ENCODE data around the gene TCF21. TPM values are rescaled to one million over a fixed set of nuclear protein-coding genes. Genes with fewer than 3 reads are reported as not detected.

Gene TCF21
- polyA plus RNA-seq, 1 donor from 2014 or later = not detected

DNA sequence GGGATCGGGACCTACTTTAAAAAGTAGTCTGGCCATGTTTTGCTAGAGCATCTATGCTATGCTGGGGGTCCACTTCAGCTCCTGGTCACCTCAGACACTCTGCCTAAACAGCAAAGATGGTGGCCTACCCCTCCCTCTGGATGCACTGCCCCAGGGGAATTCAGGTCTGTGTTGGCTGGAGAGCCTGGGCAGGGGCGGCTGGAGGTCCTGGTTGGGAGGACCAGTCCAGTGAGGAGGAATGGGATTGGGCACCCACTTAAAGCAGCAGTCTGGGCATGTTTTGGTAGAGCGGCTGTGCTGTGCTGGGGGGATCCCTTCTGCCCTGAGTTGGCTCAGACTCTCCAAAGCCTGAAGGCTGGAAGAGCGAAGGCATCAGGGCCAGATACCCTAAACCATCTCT is 23.2 kb upstream of the TCF21 start:
- no peak overlapping the region for H3K27ac ChIP-seq (ENCODE audit: low read length)
- no peak overlapping the region for H3K9ac ChIP-seq (ENCODE audit: low read length)
- no peak overlapping the region for H3K4me3 ChIP-seq (ENCODE audit: low read length)
- H3K36me3 ChIP-seq (ENCODE audit: insufficient read depth, low read length) = no peaks in the 10 kb centered on the region
- peaks cover 16% of the 10 kb centered on the region for H3K9me3 ChIP-seq (ENCODE audit: low read length)
- H3K4me2 ChIP-seq (ENCODE audit: low read length) = no peak overlapping the region
- no peaks in the 10 kb centered on the region for H3K79me2 ChIP-seq (replicated peaks; ENCODE audit: insufficient read depth, low read length)
- no peaks in the 10 kb centered on the region for H3K27me3 ChIP-seq (ENCODE audit: insufficient read depth, low read depth, low read length)
- no peak overlapping the region for H2AFZ ChIP-seq (ENCODE audit: low read depth, low read length)
- no peaks in the 10 kb centered on the region for H3K9me2 ChIP-seq (ENCODE audit: insufficient read depth, low read length)
- no peaks in the 10 kb centered on the region for H3F3A ChIP-seq (ENCODE audit: insufficient read depth, low read length, poor library complexity, severe bottlenecking)
- TF ChIP-seq, protein P1, sequence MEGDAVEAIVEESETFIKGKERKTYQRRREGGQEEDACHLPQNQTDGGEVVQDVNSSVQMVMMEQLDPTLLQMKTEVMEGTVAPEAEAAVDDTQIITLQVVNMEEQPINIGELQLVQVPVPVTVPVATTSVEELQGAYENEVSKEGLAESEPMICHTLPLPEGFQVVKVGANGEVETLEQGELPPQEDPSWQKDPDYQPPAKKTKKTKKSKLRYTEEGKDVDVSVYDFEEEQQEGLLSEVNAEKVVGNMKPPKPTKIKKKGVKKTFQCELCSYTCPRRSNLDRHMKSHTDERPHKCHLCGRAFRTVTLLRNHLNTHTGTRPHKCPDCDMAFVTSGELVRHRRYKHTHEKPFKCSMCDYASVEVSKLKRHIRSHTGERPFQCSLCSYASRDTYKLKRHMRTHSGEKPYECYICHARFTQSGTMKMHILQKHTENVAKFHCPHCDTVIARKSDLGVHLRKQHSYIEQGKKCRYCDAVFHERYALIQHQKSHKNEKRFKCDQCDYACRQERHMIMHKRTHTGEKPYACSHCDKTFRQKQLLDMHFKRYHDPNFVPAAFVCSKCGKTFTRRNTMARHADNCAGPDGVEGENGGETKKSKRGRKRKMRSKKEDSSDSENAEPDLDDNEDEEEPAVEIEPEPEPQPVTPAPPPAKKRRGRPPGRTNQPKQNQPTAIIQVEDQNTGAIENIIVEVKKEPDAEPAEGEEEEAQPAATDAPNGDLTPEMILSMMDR (IDR thresholded peaks at IDR 0.05; ENCODE audit: poor library complexity, severe bottlenecking) = no peak
- TF ChIP-seq MXI1 (conservative IDR thresholded peaks at IDR 0.05; ENCODE audit: poor library complexity, severe bottlenecking) (no peak), EP300 (conservative IDR thresholded peaks at IDR 0.05; ENCODE audit: poor library complexity, severe bottlenecking) (no peak), POLR2AphosphoS5 (IDR thresholded peaks at IDR 0.05) (no peak), EZH2 (IDR thresholded peaks at IDR 0.05; ENCODE audit: borderline replicate concordance, insufficient read depth, low read length, poor library complexity, severe bottlenecking) (no peak), SMC3 (conservative IDR thresholded peaks at IDR 0.05; ENCODE audit: poor library complexity) (no peak), RAD21 (conservative IDR thresholded peaks at IDR 0.05) (no peak), TAF1 (IDR thresholded peaks at IDR 0.05; ENCODE audit: low read depth) (no peak)
- TF ChIP-seq, protein P2, sequence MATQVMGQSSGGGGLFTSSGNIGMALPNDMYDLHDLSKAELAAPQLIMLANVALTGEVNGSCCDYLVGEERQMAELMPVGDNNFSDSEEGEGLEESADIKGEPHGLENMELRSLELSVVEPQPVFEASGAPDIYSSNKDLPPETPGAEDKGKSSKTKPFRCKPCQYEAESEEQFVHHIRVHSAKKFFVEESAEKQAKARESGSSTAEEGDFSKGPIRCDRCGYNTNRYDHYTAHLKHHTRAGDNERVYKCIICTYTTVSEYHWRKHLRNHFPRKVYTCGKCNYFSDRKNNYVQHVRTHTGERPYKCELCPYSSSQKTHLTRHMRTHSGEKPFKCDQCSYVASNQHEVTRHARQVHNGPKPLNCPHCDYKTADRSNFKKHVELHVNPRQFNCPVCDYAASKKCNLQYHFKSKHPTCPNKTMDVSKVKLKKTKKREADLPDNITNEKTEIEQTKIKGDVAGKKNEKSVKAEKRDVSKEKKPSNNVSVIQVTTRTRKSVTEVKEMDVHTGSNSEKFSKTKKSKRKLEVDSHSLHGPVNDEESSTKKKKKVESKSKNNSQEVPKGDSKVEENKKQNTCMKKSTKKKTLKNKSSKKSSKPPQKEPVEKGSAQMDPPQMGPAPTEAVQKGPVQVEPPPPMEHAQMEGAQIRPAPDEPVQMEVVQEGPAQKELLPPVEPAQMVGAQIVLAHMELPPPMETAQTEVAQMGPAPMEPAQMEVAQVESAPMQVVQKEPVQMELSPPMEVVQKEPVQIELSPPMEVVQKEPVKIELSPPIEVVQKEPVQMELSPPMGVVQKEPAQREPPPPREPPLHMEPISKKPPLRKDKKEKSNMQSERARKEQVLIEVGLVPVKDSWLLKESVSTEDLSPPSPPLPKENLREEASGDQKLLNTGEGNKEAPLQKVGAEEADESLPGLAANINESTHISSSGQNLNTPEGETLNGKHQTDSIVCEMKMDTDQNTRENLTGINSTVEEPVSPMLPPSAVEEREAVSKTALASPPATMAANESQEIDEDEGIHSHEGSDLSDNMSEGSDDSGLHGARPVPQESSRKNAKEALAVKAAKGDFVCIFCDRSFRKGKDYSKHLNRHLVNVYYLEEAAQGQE (IDR thresholded peaks at IDR 0.05; ENCODE audit: borderline replicate concordance) = no peak
- H4K20me1 ChIP-seq (ENCODE audit: insufficient read depth) = no peaks in the 10 kb centered on the region

DNA sequence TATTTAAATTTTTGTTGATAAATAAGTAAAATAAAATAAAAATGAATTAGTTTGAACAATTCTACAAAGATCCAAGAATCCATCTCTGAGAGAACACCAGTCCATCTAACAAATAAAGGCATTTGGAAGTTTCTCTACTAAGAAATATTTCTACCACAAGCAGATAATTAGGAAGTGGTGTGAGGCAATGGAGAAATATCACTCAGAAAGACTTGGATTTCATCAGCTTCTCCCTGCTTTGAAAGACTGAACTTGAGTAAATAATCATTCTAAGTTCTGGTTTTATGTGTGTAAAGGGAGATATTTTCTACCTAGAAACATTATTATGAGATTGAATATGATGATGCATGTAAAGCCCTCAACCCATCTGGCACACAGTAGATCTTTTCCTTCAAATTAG is 17.8 kb upstream of the TCF21 start:
- H3K9me2 ChIP-seq (ENCODE audit: insufficient read depth, low read length) = no peaks in the 10 kb centered on the region
- TF ChIP-seq SMC3 (conservative IDR thresholded peaks at IDR 0.05; ENCODE audit: poor library complexity) = no peak
- H3K9ac ChIP-seq (ENCODE audit: low read length) = no peak overlapping the region
- no peak overlapping the region for H3K4me3 ChIP-seq (ENCODE audit: low read length)
- H4K20me1 ChIP-seq (ENCODE audit: insufficient read depth) = no peaks in the 10 kb centered on the region
- H3K36me3 ChIP-seq (ENCODE audit: insufficient read depth, low read length) = no peaks in the 10 kb centered on the region
- no peaks in the 10 kb centered on the region for H3K27me3 ChIP-seq (ENCODE audit: insufficient read depth, low read depth, low read length)
- no peak overlapping the region for H2AFZ ChIP-seq (ENCODE audit: low read depth, low read length)
- H3F3A ChIP-seq (ENCODE audit: insufficient read depth, low read length, poor library complexity, severe bottlenecking) = no peaks in the 10 kb centered on the region
- H3K4me2 ChIP-seq (ENCODE audit: low read length) = no peak overlapping the region
- H3K27ac ChIP-seq (ENCODE audit: low read length) = no peak overlapping the region
- H3K79me2 ChIP-seq (replicated peaks; ENCODE audit: insufficient read depth, low read length) = no peaks in the 10 kb centered on the region
- H3K9me3 ChIP-seq (ENCODE audit: low read length) = no peaks in the 10 kb centered on the region

DNA sequence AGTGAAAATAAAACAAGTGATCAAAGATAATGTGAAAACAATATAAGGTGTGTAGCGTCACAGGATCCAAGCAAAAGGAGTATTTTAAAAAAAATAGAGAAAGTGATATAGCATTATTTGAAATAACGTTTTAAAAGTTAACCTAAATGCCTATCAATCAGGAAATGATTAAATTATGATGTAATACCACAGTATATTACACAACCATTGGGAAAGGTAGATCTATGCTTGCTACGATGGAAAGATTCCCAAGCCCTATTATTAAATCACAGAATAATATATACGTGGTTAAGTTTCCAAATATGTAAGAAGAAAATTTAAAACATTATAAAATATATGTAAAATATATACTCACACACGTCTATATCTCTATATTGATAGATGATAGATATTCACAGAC is 15.4 kb upstream of the TCF21 start:
- H3K4me3 ChIP-seq (ENCODE audit: low read length) = no peak overlapping the region
- no peaks in the 10 kb centered on the region for H3K79me2 ChIP-seq (replicated peaks; ENCODE audit: insufficient read depth, low read length)
- H3K36me3 ChIP-seq (ENCODE audit: insufficient read depth, low read length) = no peaks in the 10 kb centered on the region
- H3K9me2 ChIP-seq (ENCODE audit: insufficient read depth, low read length) = no peaks in the 10 kb centered on the region
- H3K27ac ChIP-seq (ENCODE audit: low read length) = no peak overlapping the region
- no peak overlapping the region for H2AFZ ChIP-seq (ENCODE audit: low read depth, low read length)
- H3K27me3 ChIP-seq (ENCODE audit: insufficient read depth, low read depth, low read length) = no peaks in the 10 kb centered on the region
- TF ChIP-seq MXI1 (conservative IDR thresholded peaks at IDR 0.05; ENCODE audit: poor library complexity, severe bottlenecking) (no peak), TAF1 (IDR thresholded peaks at IDR 0.05; ENCODE audit: low read depth) (no peak), SMC3 (conservative IDR thresholded peaks at IDR 0.05; ENCODE audit: poor library complexity) (no peak), EP300 (conservative IDR thresholded peaks at IDR 0.05; ENCODE audit: poor library complexity, severe bottlenecking) (no peak), POLR2AphosphoS5 (IDR thresholded peaks at IDR 0.05) (no peak), EZH2 (IDR thresholded peaks at IDR 0.05; ENCODE audit: borderline replicate concordance, insufficient read depth, low read length, poor library complexity, severe bottlenecking) (no peak), RAD21 (conservative IDR thresholded peaks at IDR 0.05) (no peak)
- TF ChIP-seq, protein P1 (IDR thresholded peaks at IDR 0.05; ENCODE audit: poor library complexity, severe bottlenecking) = no peak
- TF ChIP-seq, protein P2 (IDR thresholded peaks at IDR 0.05; ENCODE audit: borderline replicate concordance) = no peak
- H3F3A ChIP-seq (ENCODE audit: insufficient read depth, low read length, poor library complexity, severe bottlenecking) = no peaks in the 10 kb centered on the region
- H3K9ac ChIP-seq (ENCODE audit: low read length) = no peak overlapping the region
- no peaks in the 10 kb centered on the region for H3K9me3 ChIP-seq (ENCODE audit: low read length)
- no peaks in the 10 kb centered on the region for H4K20me1 ChIP-seq (ENCODE audit: insufficient read depth)
- H3K4me2 ChIP-seq (ENCODE audit: low read length) = no peak overlapping the region
